ENCODE measurements around the gene MERTK. TPM values are rescaled to one million over a fixed set of nuclear protein-coding genes. Genes with fewer than 3 reads are reported as not detected.

MERTK gene
- total RNA-seq, 4 donors from 2014 or later: 13.2 to 47.4 (median 32.3) TPM

DNA sequence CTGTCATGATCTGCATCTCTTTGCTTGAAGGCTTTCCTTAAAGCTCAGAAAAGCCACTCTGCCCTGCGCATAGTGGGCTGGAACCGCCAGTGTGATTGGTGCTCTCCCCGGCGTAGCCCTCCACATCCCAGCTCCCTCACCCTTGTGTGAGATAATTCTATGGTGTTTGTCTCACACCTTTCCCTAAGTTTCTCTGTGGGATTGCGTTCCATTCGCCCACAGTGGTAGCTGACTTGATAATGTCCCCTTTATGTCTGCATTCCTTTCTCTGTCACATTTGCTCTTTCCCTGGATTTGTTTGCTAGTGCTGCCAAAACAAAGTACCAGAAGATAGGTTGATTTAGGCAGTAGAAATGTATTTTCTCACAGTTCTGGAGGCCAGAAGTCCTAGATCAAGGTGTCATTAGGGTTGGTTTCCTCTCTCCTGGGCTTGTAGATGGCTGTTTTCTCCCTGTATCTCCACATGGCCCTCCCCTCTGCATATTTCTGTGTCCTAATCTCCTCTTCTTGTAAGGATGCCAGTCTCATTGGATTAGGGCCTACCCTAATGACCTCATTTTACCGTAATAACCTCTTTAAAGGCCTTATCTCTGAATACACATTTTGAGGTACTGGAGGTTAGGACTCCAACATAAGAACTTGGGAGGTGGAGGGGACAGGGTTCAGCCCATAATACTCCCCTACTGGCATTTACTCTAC, 149.3 kb downstream of the MERTK start:
- Histone ChIP-seq H3K9me3 (peaks cover 0 to 10% (median 0%) of the 10 kb centered on the region in 3 donors), H3K36me3 (no peaks in the 10 kb centered on the region), H3K4me3 (no peak overlapping the region), H3K27ac (no peak overlapping the region), H3K27me3 (no peaks in the 10 kb centered on the region), H3K4me1 (peaks cover 0 to 17% (median 0%) of the 10 kb centered on the region in 3 donors)
- TF ChIP-seq POLR2A (IDR thresholded peaks at IDR 0.05): no peak
- no peak for TF ChIP-seq POLR2AphosphoS5 (IDR thresholded peaks at IDR 0.05)
- TF ChIP-seq, protein P1, sequence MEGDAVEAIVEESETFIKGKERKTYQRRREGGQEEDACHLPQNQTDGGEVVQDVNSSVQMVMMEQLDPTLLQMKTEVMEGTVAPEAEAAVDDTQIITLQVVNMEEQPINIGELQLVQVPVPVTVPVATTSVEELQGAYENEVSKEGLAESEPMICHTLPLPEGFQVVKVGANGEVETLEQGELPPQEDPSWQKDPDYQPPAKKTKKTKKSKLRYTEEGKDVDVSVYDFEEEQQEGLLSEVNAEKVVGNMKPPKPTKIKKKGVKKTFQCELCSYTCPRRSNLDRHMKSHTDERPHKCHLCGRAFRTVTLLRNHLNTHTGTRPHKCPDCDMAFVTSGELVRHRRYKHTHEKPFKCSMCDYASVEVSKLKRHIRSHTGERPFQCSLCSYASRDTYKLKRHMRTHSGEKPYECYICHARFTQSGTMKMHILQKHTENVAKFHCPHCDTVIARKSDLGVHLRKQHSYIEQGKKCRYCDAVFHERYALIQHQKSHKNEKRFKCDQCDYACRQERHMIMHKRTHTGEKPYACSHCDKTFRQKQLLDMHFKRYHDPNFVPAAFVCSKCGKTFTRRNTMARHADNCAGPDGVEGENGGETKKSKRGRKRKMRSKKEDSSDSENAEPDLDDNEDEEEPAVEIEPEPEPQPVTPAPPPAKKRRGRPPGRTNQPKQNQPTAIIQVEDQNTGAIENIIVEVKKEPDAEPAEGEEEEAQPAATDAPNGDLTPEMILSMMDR (IDR thresholded peaks at IDR 0.05): no peak
- TF ChIP-seq EP300 (IDR thresholded peaks at IDR 0.05): no peak
- no peak for ATAC-seq
- whole genome bisulfite sequencing, 2 donors (ENCODE audit: low coverage in 1 of 2): 75 to 78% methylated on average over 4 to 7 of the region's 7 CpGs

GRCh38 chr2:112048236-112048592, 149.8 kb downstream of the MERTK start:
- ATAC-seq: no peak
- no peaks in the 10 kb centered on the region for H3K27me3 ChIP-seq
- H3K9me3 ChIP-seq: peaks cover 0 to 10% (median 0%) of the 10 kb centered on the region in 3 donors
- WGBS, 2 donors (ENCODE audit: low coverage in 1 of 2): 46 to 70% methylated on average over 4 of the region's 4 CpGs
- peaks cover 0 to 20% (median 0%) of the 10 kb centered on the region in 3 donors for H3K4me1 ChIP-seq
- no peaks in the 10 kb centered on the region for H3K36me3 ChIP-seq
- no peak overlapping the region for H3K4me3 ChIP-seq
- TF ChIP-seq POLR2AphosphoS5 (IDR thresholded peaks at IDR 0.05) (no peak), EP300 (IDR thresholded peaks at IDR 0.05) (no peak), POLR2A (IDR thresholded peaks at IDR 0.05) (no peak)
- TF ChIP-seq, protein P1 (IDR thresholded peaks at IDR 0.05): no peak
- no peak overlapping the region for H3K27ac ChIP-seq

GRCh38 chr2:112048887-112049286, 150.5 kb downstream of the MERTK start:
- Histone ChIP-seq H3K27me3 (no peaks in the 10 kb centered on the region), H3K36me3 (no peaks in the 10 kb centered on the region), H3K9me3 (peaks cover 0 to 10% (median 0%) of the 10 kb centered on the region in 3 donors), H3K4me1 (peaks cover 3 to 27% (median 6%) of the 10 kb centered on the region in 3 donors), H3K4me3 (no peak overlapping the region), H3K27ac (no peak overlapping the region)
- peak; percentile 61 for ATAC-seq
- 18 to 23% methylated on average over 3 of the region's 3 CpGs for WGBS, 2 donors (ENCODE audit: low coverage in 1 of 2)
- TF ChIP-seq, protein P1 (IDR thresholded peaks at IDR 0.05): peak; percentile 72 to 87 (median 82)
- no peak for TF ChIP-seq POLR2A (IDR thresholded peaks at IDR 0.05)

DNA sequence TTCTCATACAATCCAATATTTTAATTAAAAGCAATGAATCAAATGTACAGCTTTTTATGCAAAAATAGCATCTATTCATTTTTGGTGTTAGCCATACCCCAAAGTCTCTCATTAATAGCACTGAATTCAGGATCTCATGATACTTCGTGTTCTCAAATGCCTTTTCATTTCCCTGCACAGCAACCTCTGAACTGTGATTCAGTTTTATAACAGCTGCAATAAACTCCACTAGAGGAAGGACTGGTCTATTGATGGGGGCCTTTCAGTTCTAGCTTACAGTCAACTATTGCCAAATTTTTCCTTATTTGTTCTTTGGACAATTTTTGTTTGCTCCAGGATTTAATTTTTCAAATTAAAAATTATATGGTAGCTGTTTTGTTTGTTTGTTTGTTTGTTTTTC, 151.9 kb downstream of the MERTK start:
- H3K4me3 ChIP-seq: no peak overlapping the region
- H3K9me3 ChIP-seq: peaks cover 0 to under 1% (median 0%) of the 10 kb centered on the region in 3 donors
- ATAC-seq: no peak
- no peak overlapping the region for H3K27ac ChIP-seq
- 67% methylated on average over 1 of the region's 1 CpG; no CpG with 5 or more reads in 1 of the 2 donors for WGBS, 2 donors (ENCODE audit: low coverage in 1 of 2)
- H3K27me3 ChIP-seq: no peaks in the 10 kb centered on the region
- no peak for TF ChIP-seq POLR2AphosphoS5 (IDR thresholded peaks at IDR 0.05)
- TF ChIP-seq, protein P1 (IDR thresholded peaks at IDR 0.05): no peak
- TF ChIP-seq EP300 (IDR thresholded peaks at IDR 0.05): no peak
- no peak for TF ChIP-seq POLR2A (IDR thresholded peaks at IDR 0.05)
- no peaks in the 10 kb centered on the region for H3K36me3 ChIP-seq
- H3K4me1 ChIP-seq: peaks cover 3 to 28% (median 6%) of the 10 kb centered on the region in 3 donors

All from gastroesophageal sphincter (tissue), 4 donors.